Adrenal gland (tissue), 12 donors: ENCODE results near the gene TENM4. TPM values are rescaled to one million over a fixed set of nuclear protein-coding genes. Genes with fewer than 3 reads are reported as not detected.

ENCODE experiments used
- DNase-seq, 7 donors: peaks; one replicate each; pipeline ENCODE4 v3.0.0-alpha.2; 2019 to 2020
- H3K27ac ChIP-seq, 5 donors: fragments of 200-600 bp; sonication (generic) in 4 of 5; 1 replicate in 3 of 5; 2 replicates in 2 of 5; pipeline versions ENCODE4 v1.5.1 to v1.8.0; 2016 to 2020; ENCODE audit warnings: mild to moderate bottlenecking in 1 of 5
- H3K27me3 ChIP-seq: fragments of 200-600 bp; 2 replicates; pipeline ENCODE4 v1.8.0; 2021
- H3K36me3 ChIP-seq, 2 donors: fragments of 200-600 bp; replicated peaks in 1 of 2; 1 replicate in 1 of 2; 2 replicates in 1 of 2; pipeline versions ENCODE4 v1.5.1 to v1.8.0; 2018 to 2022
- H3K4me1 ChIP-seq, 2 donors: fragments of 200-600 bp; replicated peaks in 1 of 2; 1 replicate in 1 of 2; 2 replicates in 1 of 2; pipeline versions ENCODE4 v1.5.1 to v1.8.0; 2018 to 2021
- H3K4me3 ChIP-seq, 4 donors: fragments of 200-600 bp; sonication (generic) in 3 of 4; one replicate each; pipeline ENCODE4 v1.5.1; 2016 to 2018
- H3K9me3 ChIP-seq, 3 donors: fragments of 200-600 bp; sonication (generic) in 1 of 3; replicated peaks in 1 of 3; 1 replicate in 2 of 3; 2 replicates in 1 of 3; pipeline versions ENCODE4 v1.5.1 to v1.8.0; 2016 to 2021
- CTCF ChIP-seq, 6 experiments: fragments of 450-650 bp in 4 of 6; fragments of 200-600 bp in 2 of 6; sonication (generic) in 1 of 6; IDR thresholded peaks; 1 replicate in 5 of 6; 2 replicates in 1 of 6; pipeline versions ENCODE4 v1.5.1 to v1.8.0; 2016 to 2021; ENCODE audit warnings: antibody characterized with exemption in 6 of 6, mild to moderate bottlenecking in 2 of 6, moderate library complexity in 1 of 6
- POLR2A ChIP-seq, 2 donors: fragments of 450-650 bp; IDR thresholded peaks; one replicate each; pipeline ENCODE4 v1.6.1; 2017; ENCODE audit warnings: antibody characterized with exemption in 2 of 2, mild to moderate bottlenecking in 2 of 2, moderate library complexity in 1 of 2
- WGBS, 4 donors: extraction: QIAGEN DNeasy Blood & Tissue Kit in 2 of 4; methylation state at CpG; one replicate each; pipeline versions ENCODE4 v1.1.5 to v1.1.7; 2013 to 2017; 5-methylcytosine and 5-hydroxymethylcytosine counted together
- intact Hi-C, 2 donors: fragments of 100-400 bp; cut with DNase I; formaldehyde crosslinking; loops; one replicate each; pipeline versions ENCODE4 v1.14.1 to v1.15.0; 2022 to 2023
- polyA plus RNA-seq, 3 donors: library from polyadenylated mRNA; stranded (reverse); fragments of 200-250 nt in 2 of 3; fragments of 350-450 nt in 1 of 3; fragmentation: Illumina TruSeq in 1 of 3; extraction: RNeasy Lipid Tissue Mini Kit (QIAGEN cat#74804) in 1 of 3; gene quantifications; one replicate each; pipeline ENCODE4 v1.2.3, GENCODE V29; 2013 to 2014
- total RNA-seq, 9 donors: library from RNA; depleted of rRNA in 4 of 9; stranded (reverse); fragments of >200 nt in 4 of 9; fragments of 120-200 nt in 1 of 9; fragmentation: NEBNext Ultra II Directional in 1 of 9; extraction: Animal tissue kit (Norgen Biotek cat#: 25700) in 1 of 9; gene quantifications; one replicate each; pipeline versions ENCODE4 v1.1.0 to v1.2.4, GENCODE V29; 2013 to 2023
- donor health status: healthy with polysubstance abuse.
- donor health status: Bipolar disorder and iron deficiency.
- donor health status: DM: yes; HTN: yes; CAD: no.
- donor health status: DM: no; HTN: no; CAD: no.
- donor health status: DM: no; HTN: no; CAD: no.
- donor health status: DM: yes; HTN: yes; CAD: no.

The TENM4 gene
- total and polyA plus RNA-seq, 12 donors: 0.74 to 24.9 (median 6.7) TPM

- no peak overlapping the region for H3K4me3 ChIP-seq
- 69 to 73% (median 70%) methylated on average over 7 of the region's 7 CpGs for WGBS, 4 donors
- peak overlapping the region in 2 of 5 donors; percentile 31 to 50 for H3K27ac ChIP-seq
- intact Hi-C loops: no loop called here
- TF ChIP-seq CTCF (IDR thresholded peaks at IDR 0.05): no peak
- no peak for TF ChIP-seq POLR2A (IDR thresholded peaks at IDR 0.05)
- DNase-seq: no peak
- no peaks in the 10 kb centered on the region for H3K36me3 ChIP-seq
- peaks cover 0 to 17% of the 10 kb centered on the region in 2 donors for H3K4me1 ChIP-seq
- no peaks in the 10 kb centered on the region for H3K9me3 ChIP-seq
- no peaks in the 10 kb centered on the region for H3K27me3 ChIP-seq
These were observed 630.8 kb downstream of the TENM4 start for GRCh38 chr11:78809931-78810541.

GRCh38 chr11:78808923-78809322 is 631.9 kb downstream of the TENM4 start:
- Histone ChIP-seq H3K4me1 (peaks cover 0 to 17% of the 10 kb centered on the region in 2 donors), H3K27me3 (no peaks in the 10 kb centered on the region), H3K9me3 (no peaks in the 10 kb centered on the region), H3K36me3 (no peaks in the 10 kb centered on the region), H3K27ac (peak overlapping the region in 1 of 5 donors; percentile 50), H3K4me3 (no peak overlapping the region)
- 37 to 61% (median 56%) methylated on average over 4 of the region's 4 CpGs for WGBS, 4 donors
- DNase-seq: peak in 6 of 7 donors; percentile 29 to 73 (median 49)
- no peak for TF ChIP-seq POLR2A (IDR thresholded peaks at IDR 0.05)
- no peak for TF ChIP-seq CTCF (IDR thresholded peaks at IDR 0.05)
- intact Hi-C loops: no loop called here

GRCh38 chr11:78807351-78807750 is 633.5 kb downstream of the TENM4 start:
- H3K4me1 ChIP-seq: peaks cover 0 to 17% of the 10 kb centered on the region in 2 donors
- TF ChIP-seq POLR2A (IDR thresholded peaks at IDR 0.05): no peak
- TF ChIP-seq CTCF (IDR thresholded peaks at IDR 0.05): no peak
- no peak overlapping the region for H3K27ac ChIP-seq
- H3K9me3 ChIP-seq: no peaks in the 10 kb centered on the region
- no peak for DNase-seq
- H3K27me3 ChIP-seq: no peaks in the 10 kb centered on the region
- H3K4me3 ChIP-seq: no peak overlapping the region
- intact Hi-C loops: no loop called here
- 83 to 94% (median 91%) methylated on average over 2 of the region's 2 CpGs for WGBS, 4 donors
- H3K36me3 ChIP-seq: no peaks in the 10 kb centered on the region

- WGBS, 4 donors: 38 to 65% (median 53%) methylated on average over 2 of the region's 2 CpGs
- TF ChIP-seq POLR2A (IDR thresholded peaks at IDR 0.05) (no peak), CTCF (IDR thresholded peaks at IDR 0.05) (no peak)
- Histone ChIP-seq H3K36me3 (no peaks in the 10 kb centered on the region), H3K9me3 (no peaks in the 10 kb centered on the region), H3K27ac (peak overlapping the region in 2 of 5 donors; percentile 9 to 64), H3K4me3 (no peak overlapping the region), H3K4me1 (peaks cover 4 to 25% of the 10 kb centered on the region in 2 donors), H3K27me3 (no peaks in the 10 kb centered on the region)
- intact Hi-C loops: no loop called here
- peak in 5 of 7 donors; percentile 28 to 64 (median 51) for DNase-seq
These were observed 634.4 kb downstream of the TENM4 start for GRCh38 chr11:78806214-78807004.
